HepG2 (cell line): Measurements from ENCODE around the gene MTUS2. TPM values are rescaled to one million over a fixed set of nuclear protein-coding genes. Genes with fewer than 3 reads are reported as not detected.

ENCODE experiments used
- ATAC-seq: fragments of 200-7000 bp; cut with Tn5 transposase; 3 replicates; pipeline ENCODE4 v1.9.1; 2020; ENCODE audit warnings: mild to moderate bottlenecking, moderate library complexity
- BruUV-seq: library from RNA; stranded (reverse); fragments of 400-500 nt; replicated peaks from 2 replicates; lab custom pipeline; 2021; lab: Mats Ljungman, UMichigan
- CTCF ChIA-PET: fragments of 300-600 bp; formaldehyde crosslinking; extraction: SDS; loops from one replicate; lab custom pipeline; 2021; ENCODE audit warnings: low total read pairs, inconsistent platforms, low intra/inter-chr PET ratio; lab: Yijun Ruan, JAX
- POLR2A ChIA-PET: fragments of 350-600 bp; sonication (Branson Sonifier 250); formaldehyde crosslinking; loops from one replicate; lab custom pipeline; 2020; ENCODE audit warnings: antibody characterized with exemption, inconsistent platforms; lab: Yijun Ruan, JAX
- DNase-seq: peaks from one replicate; pipeline ENCODE4 v3.0.0-alpha.2; 2015; ENCODE audit warnings: low spot score
- FAIRE-seq: peaks from 3 replicates; lab custom pipeline; 2011; peaks lifted over from hg19 to GRCh38; lab: Jason Lieb, UNC
- H2AFZ ChIP-seq: one replicate; pipeline ENCODE4 v1.6.1; 2011; ENCODE audit warnings: low read length, inconsistent platforms
- H3K27ac ChIP-seq: fragments of 300-600 bp; 3 replicates; pipeline ENCODE4 v1.8.0; 2011; ENCODE audit warnings: mixed run types, mild to moderate bottlenecking, mixed read lengths, low read length, inconsistent platforms; ENCODE audit not compliant: insufficient read depth; ENCODE audit errors: extremely low read length
- H3K27me3 ChIP-seq, 2 experiments: fragments of 200-600 bp in 1 of 2; 2 replicates in 1 of 2; 3 replicates in 1 of 2; pipeline versions ENCODE4 v1.6.0 to v1.8.0; 2011; ENCODE audit warnings: low read length in 2 of 2, mild to moderate bottlenecking in 2 of 2, moderate library complexity in 2 of 2, inconsistent platforms in 1 of 2; ENCODE audit not compliant: insufficient read depth in 2 of 2, control insufficient read depth in 1 of 2
- H3K36me3 ChIP-seq, 2 experiments: fragments of 200-600 bp in 1 of 2; replicated peaks in 1 of 2; 2 replicates in 1 of 2; 3 replicates in 1 of 2; pipeline versions ENCODE4 v1.5.1 to v1.8.0; 2011; ENCODE audit warnings: low read length in 2 of 2, inconsistent platforms in 1 of 2; ENCODE audit not compliant: insufficient read depth in 2 of 2, control insufficient read depth in 1 of 2
- H3K4me1 ChIP-seq: 2 replicates; pipeline ENCODE4 v1.5.1; 2012; ENCODE audit warnings: low read length, inconsistent platforms; ENCODE audit not compliant: insufficient read depth
- H3K4me2 ChIP-seq: 2 replicates; pipeline ENCODE4 v1.6.0; 2011; ENCODE audit warnings: low read depth, low read length, inconsistent platforms
- H3K4me3 ChIP-seq, 3 experiments: fragments of 200-600 bp in 1 of 3; sonication (generic), shearing (Covaris generic) in 1 of 3; replicated peaks in 1 of 3; 2 replicates each; pipeline ENCODE4 v1.5.1; 2011 to 2016; ENCODE audit warnings: low read length in 3 of 3, inconsistent platforms in 2 of 3, low read depth in 2 of 3, mild to moderate bottlenecking in 2 of 3, control low read depth in 1 of 3, mixed read lengths in 1 of 3; ENCODE audit not compliant: insufficient read depth in 1 of 3
- H3K79me2 ChIP-seq: one replicate; pipeline ENCODE4 v1.6.1; 2011; ENCODE audit warnings: low read length, inconsistent platforms; ENCODE audit not compliant: insufficient read depth
- H3K9ac ChIP-seq: 2 replicates; pipeline ENCODE4 v1.6.0; 2011; ENCODE audit warnings: mild to moderate bottlenecking, low read depth, low read length, inconsistent platforms; ENCODE audit not compliant: insufficient read depth
- H3K9me3 ChIP-seq: 2 replicates; pipeline ENCODE4 v1.5.1; 2012; ENCODE audit warnings: mild to moderate bottlenecking, low read length
- H4K20me1 ChIP-seq: 2 replicates; pipeline ENCODE4 v1.6.0; 2011; ENCODE audit warnings: inconsistent platforms, mild to moderate bottlenecking, low read length, moderate library complexity; ENCODE audit not compliant: insufficient read depth
- FOXO1 ChIP-seq: sonication (generic); formaldehyde crosslinking; IDR thresholded peaks from 2 replicates; pipeline ENCODE4 v1.4.0; 2020; ENCODE audit warnings: missing genetic modification reagents
- HINFP ChIP-seq: sonication (generic); formaldehyde crosslinking; IDR thresholded peaks from 2 replicates; pipeline ENCODE4 v1.4.0; 2020; ENCODE audit warnings: low read depth, mild to moderate bottlenecking, missing genetic modification reagents
- MYC ChIP-seq: sonication (generic); formaldehyde crosslinking; IDR thresholded peaks from 2 replicates; pipeline ENCODE4 v1.9.0; 2021; ENCODE audit warnings: missing genetic modification reagents, borderline replicate concordance
- NCOA5 ChIP-seq: sonication (generic); formaldehyde crosslinking; IDR thresholded peaks from 2 replicates; pipeline ENCODE4 v1.4.0; 2020; ENCODE audit warnings: missing genetic modification reagents
- NCOR1 ChIP-seq: fragments of 200-600 bp; sonication (generic); IDR thresholded peaks from 2 replicates; pipeline ENCODE4 v1.7.0; 2017; ENCODE audit warnings: antibody characterized with exemption, low read length, borderline replicate concordance
- RFXANK ChIP-seq: IDR thresholded peaks from 2 replicates; pipeline ENCODE4 v1.6.1; 2016
- XRCC5 ChIP-seq: fragments of 200-400 bp; formaldehyde crosslinking; optimal IDR thresholded peaks from 2 replicates; pipeline ENCODE3; 2017; ENCODE audit warnings: mild to moderate bottlenecking, low read length
- ZNF674 ChIP-seq: sonication (generic); formaldehyde crosslinking; IDR thresholded peaks from 2 replicates; pipeline ENCODE4 v1.5.0; 2020; ENCODE audit warnings: low read depth, mild to moderate bottlenecking, missing genetic modification reagents
- ZSCAN21 ChIP-seq: sonication (generic); formaldehyde crosslinking; IDR thresholded peaks from 2 replicates; pipeline ENCODE4 v1.8.0; 2022; ENCODE audit warnings: mild to moderate bottlenecking, missing genetic modification reagents, moderate library complexity, borderline replicate concordance
- WGBS: methylation state at CpG from one replicate; pipeline ENCODE4 v1.1.6; 2017; ENCODE audit warnings: low lambda C conversion rate; 5-methylcytosine and 5-hydroxymethylcytosine counted together
- in situ Hi-C: cut with HindIII; loops from 2 replicates; pipeline ENCODE4 v1.10.0; 2017; ENCODE audit warnings: low pct_unique_long_range_greater_than_20kb; ENCODE audit not compliant: extremely low pct_ligation_motif_present
- intact Hi-C: fragments of 100-400 bp; cut with micrococcal nuclease; formaldehyde crosslinking; loops from one replicate; pipeline ENCODE4 v1.10.0; 2022; ENCODE audit not compliant: unreplicated experiment
- polyA plus RNA-seq, 8 experiments: library from polyadenylated mRNA; depleted of rRNA in 3 of 8; stranded (reverse) in 7 of 8; unstranded in 1 of 8; fragments of >200 nt; fragmentation: Illumina TruSeq in 4 of 8; extraction: Trizol in 4 of 8; gene quantifications; 2 replicates each; pipeline versions ENCODE4 v1.2.1 to v1.2.3, GENCODE V29; 2011 to 2016; ENCODE audit warnings: low read depth in 4 of 8, missing spikeins in 1 of 8, mixed read lengths in 1 of 8; ENCODE audit not compliant: insufficient read depth in 1 of 8
- total RNA-seq, 5 experiments: library from RNA; depleted of rRNA; stranded (reverse); fragments of >200 nt; fragmentation: Illumina TruSeq; extraction: Trizol; gene quantifications; 2 replicates each; pipeline ENCODE4 v1.2.3, GENCODE V29; 2016; ENCODE audit warnings: low read depth in 1 of 5
- TF ChIP-seq, protein P1 (sequence below): sonication (generic); formaldehyde crosslinking; IDR thresholded peaks from 2 replicates; pipeline ENCODE4 v1.8.0; 2023; ENCODE audit warnings: mild to moderate bottlenecking, missing genetic modification reagents
- TF ChIP-seq, protein P2 (sequence below): sonication (generic); formaldehyde crosslinking; IDR thresholded peaks from 2 replicates; pipeline ENCODE4 v1.9.0; 2021; ENCODE audit warnings: missing genetic modification reagents, borderline replicate concordance

The MTUS2 gene
- total and polyA plus RNA-seq, 2 of the 13 experiments (the other 11 are each of a cell fraction or from before 2014, with no cell fraction given) = not detected

DNA sequence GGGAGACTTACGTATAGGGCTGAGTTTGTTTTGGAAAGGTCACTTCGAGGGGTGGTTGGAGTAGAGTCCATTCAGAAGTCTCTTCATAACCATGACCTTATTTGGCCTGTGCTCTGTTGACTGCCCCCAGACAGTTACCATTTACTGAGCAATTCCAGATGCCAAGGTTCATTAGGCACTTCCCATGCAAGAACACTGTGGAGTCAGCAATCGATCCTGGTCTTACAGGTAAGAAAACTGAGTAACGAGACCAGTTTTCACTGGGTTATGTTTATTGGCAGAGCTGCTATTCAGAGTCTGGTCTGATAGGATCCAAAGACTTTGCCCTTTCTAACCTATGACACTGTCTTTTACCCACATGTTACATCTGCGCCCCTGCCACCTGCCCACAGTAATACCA is 134.7 kb downstream of the MTUS2 start:
- no peaks in the 10 kb centered on the region for H3K27me3 ChIP-seq
- H3K36me3 ChIP-seq = no peaks in the 10 kb centered on the region
- FAIRE-seq (no peak), ATAC-seq (no peak), DNase-seq (no peak)
- peaks cover 89% of the 10 kb centered on the region for H3K9me3 ChIP-seq
- BruUV-seq = no TSS peak
- in situ Hi-C loops (no loop called here), intact Hi-C loops (no loop called here)
- H4K20me1 ChIP-seq = no peaks in the 10 kb centered on the region
- CTCF ChIA-PET = no interaction called here
- no peak overlapping the region for H2AFZ ChIP-seq
- H3K4me3 ChIP-seq = no peak overlapping the region
- POLR2A ChIA-PET = no interaction called here
- H3K79me2 ChIP-seq = no peaks in the 10 kb centered on the region
- no peaks in the 10 kb centered on the region for H3K4me1 ChIP-seq
- H3K4me2 ChIP-seq = no peak overlapping the region
- 5% methylated on average over 5 of the region's 5 CpGs for WGBS
- TF ChIP-seq ZNF674 (no peak), NCOA5 (CRISPR knock-in tag) (no peak), XRCC5 (no peak), MYC (CRISPR knock-in tag) (no peak), RFXANK (CRISPR knock-in tag) (no peak), NCOR1 (no peak)
- H3K9ac ChIP-seq = no peak overlapping the region
- H3K27ac ChIP-seq = no peak overlapping the region

- DNase-seq = no peak
- Histone ChIP-seq H3K9me3 (peaks cover 89% of the 10 kb centered on the region), H3K36me3 (no peaks in the 10 kb centered on the region), H3K27me3 (no peaks in the 10 kb centered on the region), H4K20me1 (no peaks in the 10 kb centered on the region), H3K4me1 (no peaks in the 10 kb centered on the region), H3K4me2 (no peak overlapping the region), H3K9ac (no peak overlapping the region), H3K27ac (no peak overlapping the region), H3K4me3 (no peak overlapping the region), H3K79me2 (no peaks in the 10 kb centered on the region), H2AFZ (no peak overlapping the region)
- ATAC-seq = no peak
- in situ Hi-C loops = no loop called here
- ChIA-PET POLR2A (no interaction called here), CTCF (no interaction called here)
- intact Hi-C loops = no loop called here
- no peak for FAIRE-seq
- BruUV-seq = no TSS peak
- WGBS = 0% methylated on average over 2 of the region's 2 CpGs
- TF ChIP-seq, protein P1, sequence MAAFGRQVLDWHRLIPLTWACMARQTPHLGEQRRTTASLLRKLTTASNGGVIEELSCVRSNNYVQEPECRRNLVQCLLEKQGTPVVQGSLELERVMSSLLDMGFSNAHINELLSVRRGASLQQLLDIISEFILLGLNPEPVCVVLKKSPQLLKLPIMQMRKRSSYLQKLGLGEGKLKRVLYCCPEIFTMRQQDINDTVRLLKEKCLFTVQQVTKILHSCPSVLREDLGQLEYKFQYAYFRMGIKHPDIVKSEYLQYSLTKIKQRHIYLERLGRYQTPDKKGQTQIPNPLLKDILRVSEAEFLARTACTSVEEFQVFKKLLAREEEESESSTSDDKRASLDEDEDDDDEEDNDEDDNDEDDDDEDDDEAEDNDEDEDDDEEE (CRISPR knock-in tag) = no peak
- TF ChIP-seq ZSCAN21 (CRISPR knock-in tag) (no peak), FOXO1 (CRISPR knock-in tag) (no peak), HINFP (CRISPR knock-in tag) (no peak)
- TF ChIP-seq, protein P2, sequence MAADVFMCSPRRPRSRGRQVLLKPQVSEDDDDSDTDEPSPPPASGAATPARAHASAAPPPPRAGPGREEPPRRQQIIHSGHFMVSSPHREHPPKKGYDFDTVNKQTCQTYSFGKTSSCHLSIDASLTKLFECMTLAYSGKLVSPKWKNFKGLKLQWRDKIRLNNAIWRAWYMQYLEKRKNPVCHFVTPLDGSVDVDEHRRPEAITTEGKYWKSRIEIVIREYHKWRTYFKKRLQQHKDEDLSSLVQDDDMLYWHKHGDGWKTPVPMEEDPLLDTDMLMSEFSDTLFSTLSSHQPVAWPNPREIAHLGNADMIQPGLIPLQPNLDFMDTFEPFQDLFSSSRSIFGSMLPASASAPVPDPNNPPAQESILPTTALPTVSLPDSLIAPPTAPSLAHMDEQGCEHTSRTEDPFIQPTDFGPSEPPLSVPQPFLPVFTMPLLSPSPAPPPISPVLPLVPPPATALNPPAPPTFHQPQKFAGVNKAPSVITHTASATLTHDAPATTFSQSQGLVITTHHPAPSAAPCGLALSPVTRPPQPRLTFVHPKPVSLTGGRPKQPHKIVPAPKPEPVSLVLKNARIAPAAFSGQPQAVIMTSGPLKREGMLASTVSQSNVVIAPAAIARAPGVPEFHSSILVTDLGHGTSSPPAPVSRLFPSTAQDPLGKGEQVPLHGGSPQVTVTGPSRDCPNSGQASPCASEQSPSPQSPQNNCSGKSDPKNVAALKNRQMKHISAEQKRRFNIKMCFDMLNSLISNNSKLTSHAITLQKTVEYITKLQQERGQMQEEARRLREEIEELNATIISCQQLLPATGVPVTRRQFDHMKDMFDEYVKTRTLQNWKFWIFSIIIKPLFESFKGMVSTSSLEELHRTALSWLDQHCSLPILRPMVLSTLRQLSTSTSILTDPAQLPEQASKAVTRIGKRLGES (CRISPR knock-in tag) = no peak
These were observed 135.3 kb downstream of the MTUS2 start for GRCh38 chr13:28955264-28955966.
